HG02678 (cell line): ENCODE results near the gene LIMCH1.
"Not testable (repeated sequence)": the region's sequence is repeated elsewhere in the genome, so short reads cannot be mapped to it uniquely, and the experiment has no call there.

Experiments
- ATAC-seq: cut with Tn5 transposase; IDR thresholded peaks from one replicate; pipeline ENCODE4 v1.9.1; 2021; ENCODE audit warnings: mild to moderate bottlenecking, moderate library complexity; ENCODE audit not compliant: unreplicated experiment

Gene LIMCH1

DNA sequence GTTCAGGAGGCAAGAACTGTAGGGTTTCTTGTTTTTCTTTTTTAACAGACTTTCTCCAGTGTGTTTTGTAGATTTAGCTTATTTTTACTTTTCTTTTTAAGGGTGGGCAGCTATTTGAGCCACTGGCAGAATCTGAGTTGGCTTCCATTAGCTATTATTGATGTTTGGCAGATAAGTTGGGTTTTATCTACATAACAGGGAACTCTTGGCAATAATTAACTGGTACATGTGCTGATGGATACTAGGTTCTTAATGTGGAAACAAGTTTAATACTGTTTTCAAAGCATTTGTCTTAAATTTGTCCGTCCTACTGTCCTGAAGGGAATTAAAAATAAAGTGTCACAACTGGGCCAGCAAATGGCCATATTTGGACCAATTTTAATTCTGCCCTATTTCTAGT, 130.1 kb downstream of the LIMCH1 start:
- ATAC-seq: no peak

GRCh38 chr4:41670530-41670929, 132.6 kb downstream of the LIMCH1 start:
- no peak for ATAC-seq

GRCh38 chr4:41670982-41671381, 133.0 kb downstream of the LIMCH1 start:
- ATAC-seq: no peak

DNA sequence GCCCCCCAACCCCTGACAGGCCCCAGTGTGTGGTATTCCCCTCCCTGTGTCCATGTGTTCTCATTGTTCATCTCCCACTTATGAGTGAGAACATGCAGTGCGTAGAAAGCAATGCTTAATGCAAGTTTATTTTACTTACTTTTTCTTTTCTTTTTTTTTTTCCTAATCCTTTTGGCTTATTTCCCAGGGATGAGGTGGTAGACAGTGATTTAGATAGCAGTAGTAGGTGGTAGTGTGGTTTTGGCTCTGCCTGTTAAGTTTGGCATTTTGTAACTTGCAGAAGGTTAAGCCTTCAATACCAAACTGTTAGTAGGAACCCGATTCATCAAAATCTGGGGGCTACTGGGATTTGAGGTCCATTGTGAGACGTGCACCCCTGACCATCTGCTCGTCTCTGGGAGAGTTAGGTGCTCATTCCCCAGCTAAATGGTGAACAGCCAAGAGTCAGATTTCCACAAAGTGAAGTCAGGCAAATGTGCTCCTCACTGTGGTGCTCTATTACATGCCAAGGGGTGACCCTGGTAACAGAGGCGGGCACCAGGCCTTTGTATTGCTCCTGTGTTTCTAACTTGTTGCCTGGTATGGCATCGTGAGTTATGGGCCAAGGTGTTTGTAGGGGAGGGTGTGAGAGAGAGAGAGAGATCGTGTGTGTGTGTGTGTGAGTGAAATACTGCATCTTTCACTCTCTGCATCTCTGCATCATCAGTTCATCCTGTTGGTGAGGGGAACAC, 140.3 kb downstream of the LIMCH1 start:
- no peak for ATAC-seq

DNA sequence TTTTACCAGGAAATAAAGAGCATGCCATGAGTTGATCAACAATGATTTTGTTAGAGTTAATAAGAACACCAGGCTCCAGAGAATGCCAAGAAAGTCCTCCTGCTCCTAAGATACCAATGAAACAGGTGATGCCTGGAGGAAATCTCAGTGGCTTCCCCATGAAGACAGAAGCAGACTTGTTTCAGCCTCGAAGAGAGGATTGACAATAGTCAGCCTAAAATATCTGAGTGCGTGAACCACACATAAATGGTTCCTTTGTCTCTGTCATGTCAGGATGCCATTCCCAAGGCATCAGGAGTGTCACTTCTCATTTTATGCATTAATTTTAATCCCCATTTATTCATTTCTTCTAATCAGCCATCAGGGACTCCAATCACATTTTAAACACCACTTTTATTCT, 141.0 kb downstream of the LIMCH1 start:
- no peak for ATAC-seq

GRCh38 chr4:41679991-41680390, 142.0 kb downstream of the LIMCH1 start:
- no peak for ATAC-seq

- no peak for ATAC-seq
These were observed 143.1 kb downstream of the LIMCH1 start for GRCh38 chr4:41681054-41681453.

DNA sequence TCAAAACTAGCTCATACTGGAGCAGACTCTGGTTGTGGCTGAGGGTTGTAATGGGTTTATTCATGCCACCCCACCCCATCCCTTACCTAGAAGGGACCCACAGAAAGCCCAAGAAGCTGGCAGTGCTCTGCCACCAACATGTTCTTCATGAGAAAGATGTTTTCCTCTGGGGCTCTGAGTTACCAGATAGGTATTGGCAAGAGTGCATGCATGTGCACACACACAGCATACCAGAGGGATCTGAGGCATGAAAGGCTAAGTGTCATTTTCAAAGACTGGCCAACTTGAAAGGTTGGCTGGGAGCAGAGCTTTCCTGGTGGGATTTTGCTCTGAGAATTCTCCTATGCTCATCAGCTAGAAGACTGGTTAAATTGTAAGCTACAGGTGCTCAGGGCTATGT, 145.4 kb downstream of the LIMCH1 start:
- ATAC-seq: no peak

GRCh38 chr4:41686893-41687292, 148.9 kb downstream of the LIMCH1 start:
- no peak for ATAC-seq

- no peak for ATAC-seq
These were observed 150.0 kb downstream of the LIMCH1 start for GRCh38 chr4:41687971-41688370.

DNA sequence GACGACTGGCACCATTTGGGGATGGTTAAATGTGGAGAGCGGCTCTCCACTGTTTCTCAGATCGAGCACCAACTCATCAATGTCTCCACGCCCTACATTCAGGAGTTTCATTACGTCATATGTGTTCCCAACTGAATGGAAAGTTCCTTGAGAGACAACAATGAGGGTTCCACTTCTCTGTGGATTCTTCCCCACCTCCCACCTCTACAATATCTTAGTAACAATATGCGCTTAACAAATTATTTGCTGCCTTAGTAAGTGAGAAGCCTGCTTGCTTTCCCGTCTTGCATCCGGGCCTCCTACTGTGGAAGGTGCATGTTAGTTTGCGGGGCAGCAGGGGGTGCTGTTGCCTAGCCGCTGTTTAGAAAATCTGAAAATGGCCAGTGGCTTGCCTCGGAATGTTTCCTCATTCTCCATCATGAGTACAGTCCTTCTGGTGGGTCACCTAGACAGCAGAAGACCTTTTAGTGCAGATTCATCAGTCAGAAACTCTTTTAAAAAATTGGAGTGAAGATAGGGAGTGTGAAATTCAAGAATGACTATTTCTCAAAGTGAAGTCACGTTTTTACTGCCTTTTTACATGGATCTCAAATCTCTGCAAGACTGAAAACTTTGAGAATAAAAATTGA, 154.9 kb downstream of the LIMCH1 start:
- ATAC-seq: peak; percentile 80

DNA sequence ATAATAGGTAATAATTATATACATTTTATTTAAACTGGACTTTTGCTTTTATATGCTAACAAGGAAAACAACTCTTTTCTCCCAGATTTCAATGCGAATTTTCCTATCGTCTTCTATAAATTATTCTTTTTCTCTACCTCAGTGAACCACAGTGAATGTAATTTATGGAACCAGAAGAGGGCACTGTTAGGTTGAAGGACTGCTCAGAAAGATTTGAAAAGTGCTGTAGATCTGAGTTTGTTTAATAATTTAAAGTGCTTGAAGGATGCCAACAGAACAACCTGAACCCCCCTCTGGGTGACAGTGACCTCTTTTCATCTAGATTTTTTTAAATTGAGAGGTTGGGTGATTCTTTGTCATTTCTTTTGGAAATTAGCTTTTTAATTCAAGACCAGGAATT, 155.7 kb downstream of the LIMCH1 start:
- ATAC-seq: no peak

DNA sequence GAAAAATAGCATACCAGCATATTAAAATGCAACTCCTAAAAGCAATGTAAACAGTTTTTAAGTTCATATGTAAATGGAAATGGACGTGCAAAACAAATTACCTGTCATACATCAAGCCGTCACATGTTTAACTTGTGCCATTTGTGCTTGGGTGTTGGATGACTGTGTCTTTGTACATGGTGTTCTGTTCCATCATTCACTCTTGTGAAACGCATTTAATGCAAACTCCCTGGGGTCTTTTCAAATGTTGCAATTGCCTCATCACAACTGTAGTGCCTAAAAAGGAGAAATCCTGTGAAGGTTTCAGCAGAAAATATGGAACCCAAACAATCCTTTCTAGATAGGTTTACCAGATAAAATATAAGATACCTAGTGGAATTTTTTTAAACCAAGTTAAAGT, 158.2 kb downstream of the LIMCH1 start:
- ATAC-seq: no peak

GRCh38 chr4:41696763-41697162, 158.8 kb downstream of the LIMCH1 start:
- ATAC-seq: no peak

DNA sequence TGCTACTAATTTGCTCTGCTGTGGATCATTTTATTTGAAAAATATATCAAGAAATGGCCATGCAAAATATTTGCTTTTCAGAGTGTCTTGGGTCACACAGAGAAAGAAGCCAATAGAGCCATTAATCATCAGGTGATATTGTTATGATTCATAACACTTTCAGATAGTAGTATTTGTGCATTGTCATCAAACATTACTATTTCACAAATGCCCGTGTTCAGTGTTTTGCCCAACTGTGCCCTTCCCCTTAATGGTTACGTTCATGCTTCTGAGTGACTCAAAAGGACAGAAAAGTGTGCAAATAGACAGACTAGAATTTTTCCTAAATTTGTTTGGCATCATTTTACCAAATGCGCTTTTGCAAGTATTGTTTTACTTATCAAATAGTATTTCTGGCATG, 164.0 kb downstream of the LIMCH1 start:
- no peak for ATAC-seq

DNA sequence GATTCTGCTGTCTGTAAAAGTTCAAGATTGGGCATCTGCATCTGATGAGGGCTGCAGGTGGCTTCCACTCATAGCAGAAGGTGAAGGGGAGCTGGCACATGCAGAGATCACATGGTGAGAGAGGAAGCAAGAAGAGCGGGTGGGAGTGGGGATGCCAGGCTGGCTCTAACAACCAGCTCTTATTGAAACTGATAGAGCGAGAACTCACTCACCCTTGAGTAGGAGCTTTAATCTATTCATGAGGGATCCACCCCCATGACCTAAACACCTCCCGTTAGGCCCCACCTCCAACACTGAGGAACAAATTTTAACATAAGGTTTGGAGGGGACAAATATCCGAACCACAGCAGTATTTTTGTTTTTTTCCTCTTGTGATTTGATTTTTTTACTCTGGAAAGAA, 164.8 kb downstream of the LIMCH1 start:
- ATAC-seq: no peak

DNA sequence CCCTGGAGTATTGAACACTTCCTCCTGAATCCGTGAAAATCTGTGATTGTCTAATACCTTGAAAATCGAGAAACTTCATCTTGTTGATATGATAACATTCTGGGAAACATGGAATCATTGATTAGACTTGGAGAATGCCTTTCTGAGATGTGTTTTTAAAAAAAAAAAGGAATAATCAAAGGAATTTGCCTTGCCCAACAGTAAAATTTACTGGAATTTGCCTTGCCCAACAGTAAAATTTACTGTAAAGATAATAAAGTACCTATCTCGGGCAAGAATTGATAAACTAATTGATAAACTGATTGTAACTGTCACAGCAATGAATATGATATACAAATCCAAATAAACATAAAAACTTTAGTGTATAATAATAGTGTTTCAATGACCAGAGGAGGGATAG, 165.8 kb downstream of the LIMCH1 start:
- ATAC-seq: no peak

GRCh38 chr4:41709844-41710481, 172.0 kb downstream of the LIMCH1 start:
- no peak for ATAC-seq

GRCh38 chr4:41711654-41712053, 173.7 kb downstream of the LIMCH1 start:
- not testable (repeated sequence) for ATAC-seq

GRCh38 chr4:41712425-41712824, 174.5 kb downstream of the LIMCH1 start:
- ATAC-seq: no peak

GRCh38 chr4:41713768-41714167, 175.8 kb downstream of the LIMCH1 start:
- no peak for ATAC-seq

- ATAC-seq: no peak
These were observed 176.5 kb downstream of the LIMCH1 start for GRCh38 chr4:41714364-41715000.
